HepG2 (cell line): ENCODE measurements around the gene PAPPA. TPM values are rescaled to one million over a fixed set of nuclear protein-coding genes. Genes with fewer than 3 reads are reported as not detected.

Experiments
- ATAC-seq: fragments of 200-7000 bp; cut with Tn5 transposase; 3 replicates; pipeline ENCODE4 v1.9.1; 2020; ENCODE audit warnings: mild to moderate bottlenecking, moderate library complexity
- BruUV-seq: library from RNA; stranded (reverse); fragments of 400-500 nt; replicated peaks from 2 replicates; lab custom pipeline; 2021; lab: Mats Ljungman, UMichigan
- CTCF ChIA-PET: fragments of 300-600 bp; formaldehyde crosslinking; extraction: SDS; loops from one replicate; lab custom pipeline; 2021; ENCODE audit warnings: low total read pairs, inconsistent platforms, low intra/inter-chr PET ratio; lab: Yijun Ruan, JAX
- POLR2A ChIA-PET: fragments of 350-600 bp; sonication (Branson Sonifier 250); formaldehyde crosslinking; loops from one replicate; lab custom pipeline; 2020; ENCODE audit warnings: antibody characterized with exemption, inconsistent platforms; lab: Yijun Ruan, JAX
- DNase-seq: peaks from one replicate; pipeline ENCODE4 v3.0.0-alpha.2; 2015; ENCODE audit warnings: low spot score
- FAIRE-seq: peaks from 3 replicates; lab custom pipeline; 2011; peaks lifted over from hg19 to GRCh38; lab: Jason Lieb, UNC
- H2AFZ ChIP-seq: one replicate; pipeline ENCODE4 v1.6.1; 2011; ENCODE audit warnings: low read length, inconsistent platforms
- H3K27ac ChIP-seq: fragments of 300-600 bp; 3 replicates; pipeline ENCODE4 v1.8.0; 2011; ENCODE audit warnings: mixed run types, mild to moderate bottlenecking, mixed read lengths, low read length, inconsistent platforms; ENCODE audit not compliant: insufficient read depth; ENCODE audit errors: extremely low read length
- H3K27me3 ChIP-seq, 2 experiments: fragments of 200-600 bp in 1 of 2; 2 replicates in 1 of 2; 3 replicates in 1 of 2; pipeline versions ENCODE4 v1.6.0 to v1.8.0; 2011; ENCODE audit warnings: low read length in 2 of 2, mild to moderate bottlenecking in 2 of 2, moderate library complexity in 2 of 2, inconsistent platforms in 1 of 2; ENCODE audit not compliant: insufficient read depth in 2 of 2, control insufficient read depth in 1 of 2
- H3K36me3 ChIP-seq, 2 experiments: fragments of 200-600 bp in 1 of 2; replicated peaks in 1 of 2; 2 replicates in 1 of 2; 3 replicates in 1 of 2; pipeline versions ENCODE4 v1.5.1 to v1.8.0; 2011; ENCODE audit warnings: low read length in 2 of 2, inconsistent platforms in 1 of 2; ENCODE audit not compliant: insufficient read depth in 2 of 2, control insufficient read depth in 1 of 2
- H3K4me1 ChIP-seq: 2 replicates; pipeline ENCODE4 v1.5.1; 2012; ENCODE audit warnings: low read length, inconsistent platforms; ENCODE audit not compliant: insufficient read depth
- H3K4me2 ChIP-seq: 2 replicates; pipeline ENCODE4 v1.6.0; 2011; ENCODE audit warnings: low read depth, low read length, inconsistent platforms
- H3K4me3 ChIP-seq, 3 experiments: fragments of 200-600 bp in 1 of 3; sonication (generic), shearing (Covaris generic) in 1 of 3; replicated peaks in 1 of 3; 2 replicates each; pipeline ENCODE4 v1.5.1; 2011 to 2016; ENCODE audit warnings: low read length in 3 of 3, inconsistent platforms in 2 of 3, low read depth in 2 of 3, mild to moderate bottlenecking in 2 of 3, control low read depth in 1 of 3, mixed read lengths in 1 of 3; ENCODE audit not compliant: insufficient read depth in 1 of 3
- H3K79me2 ChIP-seq: one replicate; pipeline ENCODE4 v1.6.1; 2011; ENCODE audit warnings: low read length, inconsistent platforms; ENCODE audit not compliant: insufficient read depth
- H3K9ac ChIP-seq: 2 replicates; pipeline ENCODE4 v1.6.0; 2011; ENCODE audit warnings: mild to moderate bottlenecking, low read depth, low read length, inconsistent platforms; ENCODE audit not compliant: insufficient read depth
- H3K9me3 ChIP-seq: 2 replicates; pipeline ENCODE4 v1.5.1; 2012; ENCODE audit warnings: mild to moderate bottlenecking, low read length
- H4K20me1 ChIP-seq: 2 replicates; pipeline ENCODE4 v1.6.0; 2011; ENCODE audit warnings: inconsistent platforms, mild to moderate bottlenecking, low read length, moderate library complexity; ENCODE audit not compliant: insufficient read depth
- ARNTL ChIP-seq: sonication (generic); formaldehyde crosslinking; IDR thresholded peaks from 2 replicates; pipeline ENCODE4 v1.4.0; 2020; ENCODE audit warnings: mild to moderate bottlenecking, missing genetic modification reagents
- ATF2 ChIP-seq: sonication (generic); formaldehyde crosslinking; IDR thresholded peaks from 2 replicates; pipeline ENCODE4 v1.4.0; 2020; ENCODE audit warnings: missing genetic modification reagents
- ATF3 ChIP-seq: sonication (generic); formaldehyde crosslinking; IDR thresholded peaks from 2 replicates; pipeline ENCODE4 v1.4.0; 2020; ENCODE audit warnings: missing genetic modification reagents
- DDIT3 ChIP-seq: sonication (generic); formaldehyde crosslinking; IDR thresholded peaks from 2 replicates; pipeline ENCODE4 v1.4.0; 2020; ENCODE audit warnings: mild to moderate bottlenecking, missing genetic modification reagents
- GPN1 ChIP-seq: sonication (generic); formaldehyde crosslinking; IDR thresholded peaks from 2 replicates; pipeline ENCODE4 v1.5.1; 2020; ENCODE audit warnings: missing genetic modification reagents, borderline replicate concordance
- KAT7 ChIP-seq: IDR thresholded peaks from 2 replicates; pipeline ENCODE4 v1.6.1; 2018; ENCODE audit warnings: borderline replicate concordance, missing compliant biosample characterization
- RBAK ChIP-seq: sonication (generic); formaldehyde crosslinking; IDR thresholded peaks from 2 replicates; pipeline ENCODE4 v1.5.1; 2020; ENCODE audit warnings: mild to moderate bottlenecking, missing genetic modification reagents
- RFX3 ChIP-seq: IDR thresholded peaks from 2 replicates; pipeline ENCODE4 v1.6.1; 2016; ENCODE audit warnings: missing biosample characterization, missing genetic modification reagents
- SNAPC2 ChIP-seq: sonication (generic); formaldehyde crosslinking; IDR thresholded peaks from 2 replicates; pipeline ENCODE4 v1.8.1; 2022; ENCODE audit warnings: mild to moderate bottlenecking, missing genetic modification reagents
- STAG1 ChIP-seq: sonication (generic); formaldehyde crosslinking; IDR thresholded peaks from 2 replicates; pipeline ENCODE4 v1.4.0; 2020; ENCODE audit warnings: missing genetic modification reagents
- ZKSCAN5 ChIP-seq: sonication (generic); formaldehyde crosslinking; IDR thresholded peaks from 2 replicates; pipeline ENCODE4 v1.5.1; 2020; ENCODE audit warnings: mild to moderate bottlenecking, missing genetic modification reagents
- ZKSCAN8 ChIP-seq: IDR thresholded peaks from 2 replicates; pipeline ENCODE4 v1.6.1; 2016; ENCODE audit warnings: borderline replicate concordance, missing genetic modification reagents, missing compliant biosample characterization
- ZNF296 ChIP-seq: sonication (generic); formaldehyde crosslinking; conservative IDR thresholded peaks from 2 replicates; pipeline ENCODE4 v1.5.0; 2020; ENCODE audit warnings: mild to moderate bottlenecking, missing genetic modification reagents
- ZNF367 ChIP-seq: sonication (generic); formaldehyde crosslinking; IDR thresholded peaks from 2 replicates; pipeline ENCODE4 v1.4.0; 2020; ENCODE audit warnings: missing genetic modification reagents, borderline replicate concordance
- ZNF382 ChIP-seq: sonication (generic); formaldehyde crosslinking; IDR thresholded peaks from 2 replicates; pipeline ENCODE4 v1.5.0; 2020; ENCODE audit warnings: missing genetic modification reagents, mild to moderate bottlenecking, borderline replicate concordance
- ZNF460 ChIP-seq: sonication (generic); formaldehyde crosslinking; IDR thresholded peaks from 2 replicates; pipeline ENCODE4 v1.5.1; 2020; ENCODE audit warnings: missing genetic modification reagents, mild to moderate bottlenecking, borderline replicate concordance
- ZNF639 ChIP-seq: conservative IDR thresholded peaks from 2 replicates; pipeline ENCODE4 v1.6.1; 2018; ENCODE audit warnings: missing genetic modification reagents
- ZNF800 ChIP-seq: sonication (generic); formaldehyde crosslinking; IDR thresholded peaks from 2 replicates; pipeline ENCODE4 v1.4.0; 2020; ENCODE audit warnings: missing genetic modification reagents
- ZNF878 ChIP-seq: sonication (generic); formaldehyde crosslinking; IDR thresholded peaks from 2 replicates; pipeline ENCODE4 v1.8.1; 2023; ENCODE audit warnings: mild to moderate bottlenecking, missing genetic modification reagents, moderate library complexity
- ZZZ3 ChIP-seq: sonication (generic); formaldehyde crosslinking; IDR thresholded peaks from 2 replicates; pipeline ENCODE4 v1.4.0; 2020; ENCODE audit warnings: missing genetic modification reagents, mild to moderate bottlenecking, borderline replicate concordance
- WGBS: methylation state at CpG from one replicate; pipeline ENCODE4 v1.1.6; 2017; ENCODE audit warnings: low lambda C conversion rate; 5-methylcytosine and 5-hydroxymethylcytosine counted together
- in situ Hi-C: cut with HindIII; loops from 2 replicates; pipeline ENCODE4 v1.10.0; 2017; ENCODE audit warnings: low pct_unique_long_range_greater_than_20kb; ENCODE audit not compliant: extremely low pct_ligation_motif_present
- intact Hi-C: fragments of 100-400 bp; cut with micrococcal nuclease; formaldehyde crosslinking; loops from one replicate; pipeline ENCODE4 v1.10.0; 2022; ENCODE audit not compliant: unreplicated experiment
- polyA plus RNA-seq, 8 experiments: library from polyadenylated mRNA; depleted of rRNA in 3 of 8; stranded (reverse) in 7 of 8; unstranded in 1 of 8; fragments of >200 nt; fragmentation: Illumina TruSeq in 4 of 8; extraction: Trizol in 4 of 8; gene quantifications; 2 replicates each; pipeline versions ENCODE4 v1.2.1 to v1.2.3, GENCODE V29; 2011 to 2016; ENCODE audit warnings: low read depth in 4 of 8, missing spikeins in 1 of 8, mixed read lengths in 1 of 8; ENCODE audit not compliant: insufficient read depth in 1 of 8
- total RNA-seq, 5 experiments: library from RNA; depleted of rRNA; stranded (reverse); fragments of >200 nt; fragmentation: Illumina TruSeq; extraction: Trizol; gene quantifications; 2 replicates each; pipeline ENCODE4 v1.2.3, GENCODE V29; 2016; ENCODE audit warnings: low read depth in 1 of 5

PAPPA gene
- total and polyA plus RNA-seq, 2 of the 13 experiments (the other 11 are each of a cell fraction or from before 2014, with no cell fraction given) = 0.09 to 0.11 TPM

GRCh38 chr9:116360016-116360415 lies 206.4 kb downstream of the PAPPA start:
- BruUV-seq = no TSS peak
- no peak for DNase-seq
- H3K4me3 ChIP-seq = no peak overlapping the region
- WGBS = 80% methylated on average over 1 of the region's 4 CpGs
- H3K9me3 ChIP-seq = no peaks in the 10 kb centered on the region
- no peak overlapping the region for H2AFZ ChIP-seq
- H3K4me2 ChIP-seq = no peak overlapping the region
- no peak for FAIRE-seq
- H3K9ac ChIP-seq = no peak overlapping the region
- CTCF ChIA-PET = no interaction called here
- no peaks in the 10 kb centered on the region for H3K36me3 ChIP-seq
- peaks cover 7% of the 10 kb centered on the region; the same call in 1 of the 2 replicates for H3K4me1 ChIP-seq
- POLR2A ChIA-PET = no interaction called here
- ATAC-seq = no peak
- no peaks in the 10 kb centered on the region for H3K27me3 ChIP-seq
- H3K79me2 ChIP-seq = no peaks in the 10 kb centered on the region
- no peak for TF ChIP-seq ZNF878
- no peak for TF ChIP-seq ZNF296 (CRISPR knock-in tag)
- no peak for TF ChIP-seq RFX3
- no peak for TF ChIP-seq ZNF800 (CRISPR knock-in tag)
- no peak for TF ChIP-seq DDIT3
- no peak for TF ChIP-seq ZZZ3
- no peak for TF ChIP-seq ATF2 (CRISPR knock-in tag)
- no peak for TF ChIP-seq ZNF382 (CRISPR knock-in tag)
- TF ChIP-seq ZKSCAN8 (CRISPR knock-in tag) = no peak
- TF ChIP-seq ZNF367 (CRISPR knock-in tag) = no peak
- TF ChIP-seq ATF3 = no peak
- TF ChIP-seq ZNF639 (CRISPR knock-in tag) = no peak
- no peak for TF ChIP-seq KAT7 (CRISPR knock-in tag)
- no peak for TF ChIP-seq ZKSCAN5 (CRISPR knock-in tag)
- no peak for TF ChIP-seq GPN1
- no peak for TF ChIP-seq SNAPC2 (CRISPR knock-in tag)
- no peak for TF ChIP-seq STAG1 (CRISPR knock-in tag)
- TF ChIP-seq ARNTL (CRISPR knock-in tag) = no peak
- no peak for TF ChIP-seq RBAK (CRISPR knock-in tag)
- no peak for TF ChIP-seq ZNF460 (CRISPR knock-in tag)
- in situ Hi-C loops (no loop called here), intact Hi-C loops (no loop called here)
- no peak overlapping the region for H3K27ac ChIP-seq
- no peaks in the 10 kb centered on the region for H4K20me1 ChIP-seq
